B cell (primary cell): ENCODE results near the gene SMCO1.

ENCODE experiments used
- CTCF ChIP-seq: fragments of 200-600 bp; IDR thresholded peaks from one replicate; pipeline ENCODE4 v1.8.0; 2022; ENCODE audit warnings: antibody characterized with exemption, mild to moderate bottlenecking
- EZH2 ChIP-seq: IDR thresholded peaks from 2 replicates; pipeline ENCODE4 v1.6.1; 2012; ENCODE audit warnings: borderline replicate concordance, low read depth, mild to moderate bottlenecking, moderate library complexity, low read length; ENCODE audit not compliant: insufficient read depth, poor library complexity, severe bottlenecking

GRCh38 chr3:196499061-196499460 lies 16.1 kb downstream of the SMCO1 start:
- TF ChIP-seq CTCF = no peak
- TF ChIP-seq EZH2 = no peak
